Activated CD4-positive, alpha-beta T cell treated with anti-CD3 and anti-CD28 coated beads for 4 hours (primary cell): ENCODE data around the gene SNU13.
"Not testable (repeated sequence)": the region's sequence is repeated elsewhere in the genome, so short reads cannot be mapped to it uniquely, and the experiment has no call there.

Experiments used
- DNase-seq, 2 donors: peaks; one replicate each; pipeline ENCODE4 v3.0.0-alpha.2; 2020

Gene SNU13

DNA sequence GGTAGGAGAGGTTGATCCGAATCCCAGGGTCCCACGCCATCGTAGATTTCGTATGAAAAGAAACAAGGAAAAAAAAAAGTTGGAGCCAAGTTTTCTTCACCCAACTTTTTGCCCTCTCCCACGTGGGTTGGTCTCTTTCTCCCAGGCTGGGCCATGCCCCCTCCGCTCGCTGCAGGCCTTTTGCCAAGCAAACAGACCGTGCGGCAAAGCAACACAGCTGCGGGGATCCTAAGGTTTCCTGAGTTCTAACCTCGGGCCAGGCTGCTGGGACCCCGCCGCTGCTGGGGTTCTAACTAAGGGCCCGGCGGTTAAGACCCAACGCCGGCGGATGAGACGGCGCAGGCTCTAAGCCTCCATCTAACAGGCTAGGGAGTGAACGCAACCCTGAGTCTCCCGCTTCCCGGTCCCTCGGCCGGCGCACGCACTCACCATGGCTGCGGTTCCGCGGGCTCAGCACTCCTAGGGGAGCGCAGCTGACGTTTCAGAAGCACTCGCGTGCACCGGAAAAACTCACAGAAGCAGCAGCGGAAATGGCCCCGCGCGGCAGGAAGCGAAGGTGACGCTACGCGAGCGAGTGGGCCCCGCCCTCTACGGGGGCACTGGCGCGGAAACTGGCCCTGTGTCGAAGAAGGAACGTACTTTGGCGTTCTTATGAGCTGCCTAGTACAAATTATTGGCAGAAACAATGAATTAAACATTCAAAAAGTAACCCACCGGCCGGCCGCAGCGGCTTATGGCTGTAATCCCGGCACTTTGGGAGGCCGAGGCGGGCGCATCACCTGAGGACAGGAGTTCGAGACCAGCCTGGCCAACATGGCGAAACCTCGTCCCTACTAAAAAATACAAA lies at the start of gene SNU13:
Gene SNU13, minus strand, starts transcription at position 503 of the 847 bp plus-strand sequence. Its CDS starts 71 bp downstream, at position 432.
- DNase-seq = peak; percentile 90

DNA sequence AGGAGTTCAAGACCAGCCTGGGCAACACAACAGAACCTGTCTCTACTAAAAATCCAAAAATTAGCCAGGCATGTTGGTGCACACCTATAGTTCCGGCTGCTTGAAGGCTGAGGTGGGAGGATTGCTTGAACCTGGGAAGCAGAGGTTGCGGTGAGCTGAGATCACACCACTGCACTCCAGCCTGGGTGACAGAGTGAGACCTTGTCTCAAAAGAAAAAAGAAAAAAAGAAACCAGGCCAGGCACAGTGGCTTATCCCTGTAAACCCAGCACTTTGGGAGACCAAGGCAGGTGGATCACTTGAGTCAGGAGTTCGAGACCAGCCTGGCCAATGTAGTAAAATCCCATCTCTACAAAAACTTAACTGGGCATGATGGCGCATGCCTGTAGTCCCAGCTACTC lies 44.6 kb upstream of the SNU13 start:
- DNase-seq = not testable (repeated sequence)

DNA sequence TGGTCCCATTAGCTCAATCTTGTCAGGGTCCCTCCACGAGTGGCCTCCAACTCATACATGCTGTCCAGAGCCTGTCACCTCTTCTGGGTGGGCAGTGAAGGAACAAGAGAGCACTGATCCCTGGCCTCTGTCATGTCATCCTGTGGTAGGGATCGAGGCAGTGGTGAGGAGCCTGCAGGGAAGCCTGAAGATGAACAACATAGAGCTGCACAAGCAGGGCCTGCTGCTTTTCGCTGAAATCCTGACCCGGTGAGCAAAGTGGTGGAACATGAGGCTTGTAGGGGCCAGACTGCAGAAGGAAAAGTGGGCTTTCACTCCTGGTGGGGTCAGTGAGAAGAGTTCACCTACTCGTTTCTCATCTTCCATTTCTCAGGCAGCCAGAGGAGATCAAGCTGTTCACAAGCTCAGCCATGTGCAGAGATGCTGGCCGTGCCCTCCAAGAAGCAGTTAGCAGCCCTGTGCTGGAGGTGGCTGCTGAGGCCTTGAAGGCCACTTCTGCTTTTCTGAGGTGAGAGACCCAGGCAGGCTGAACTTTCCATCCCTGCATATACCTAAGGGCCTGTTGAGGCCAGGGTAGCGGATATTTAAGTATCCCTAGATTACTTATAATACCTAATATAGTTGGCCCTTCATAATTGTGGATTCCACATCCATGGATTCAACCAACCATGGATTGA lies 43.6 kb upstream of the SNU13 start:
- no peak for DNase-seq

DNA sequence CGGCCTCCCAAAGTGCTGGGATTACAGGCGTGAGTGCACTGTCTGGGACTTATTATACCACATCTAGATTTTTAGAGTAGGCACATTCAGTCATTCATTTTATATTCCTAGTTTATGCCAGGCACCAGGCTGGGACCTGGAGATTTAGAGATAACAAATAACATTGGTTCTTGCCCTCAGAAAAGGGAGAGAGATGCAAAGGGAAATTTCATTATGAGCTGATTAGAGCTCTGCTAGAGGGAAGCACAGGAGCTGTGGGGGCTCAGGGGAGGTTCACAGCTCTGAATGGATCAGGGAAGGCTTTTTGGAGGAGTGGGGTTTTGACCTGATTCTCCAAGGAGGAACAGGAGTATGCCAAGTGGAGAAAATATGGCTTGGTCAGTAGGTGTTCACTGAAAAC lies 42.9 kb upstream of the SNU13 start:
- no peak for DNase-seq

DNA sequence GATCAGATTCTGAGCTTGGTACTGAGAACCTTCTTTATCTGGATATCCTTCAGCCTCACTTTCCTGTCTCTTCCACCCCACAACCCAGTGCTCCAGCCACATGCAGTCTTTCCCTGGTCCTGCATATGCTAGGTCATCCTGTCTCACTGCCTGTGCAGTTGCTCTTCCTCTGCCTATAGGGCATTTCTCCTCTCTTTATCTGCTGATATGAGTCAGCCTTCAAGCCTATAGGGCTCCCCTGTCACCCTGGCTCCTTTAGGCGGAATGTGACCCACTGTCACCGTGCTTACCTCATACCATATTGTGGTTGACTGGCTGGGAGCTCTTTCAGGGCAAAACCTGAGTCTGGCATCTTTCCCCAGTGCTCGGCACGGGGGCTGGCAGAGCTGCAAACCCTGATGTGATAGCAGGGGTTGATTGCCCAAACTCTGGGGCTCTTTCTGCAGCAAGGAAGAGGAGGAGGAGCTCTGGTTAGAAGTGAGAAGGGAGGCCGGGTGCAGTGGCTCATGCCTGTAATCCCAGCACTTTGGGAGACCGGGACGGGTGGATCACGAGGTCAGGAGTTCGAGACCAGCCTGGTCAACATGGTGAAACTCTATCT lies 36.9 kb upstream of the SNU13 start:
- no peak for DNase-seq

DNA sequence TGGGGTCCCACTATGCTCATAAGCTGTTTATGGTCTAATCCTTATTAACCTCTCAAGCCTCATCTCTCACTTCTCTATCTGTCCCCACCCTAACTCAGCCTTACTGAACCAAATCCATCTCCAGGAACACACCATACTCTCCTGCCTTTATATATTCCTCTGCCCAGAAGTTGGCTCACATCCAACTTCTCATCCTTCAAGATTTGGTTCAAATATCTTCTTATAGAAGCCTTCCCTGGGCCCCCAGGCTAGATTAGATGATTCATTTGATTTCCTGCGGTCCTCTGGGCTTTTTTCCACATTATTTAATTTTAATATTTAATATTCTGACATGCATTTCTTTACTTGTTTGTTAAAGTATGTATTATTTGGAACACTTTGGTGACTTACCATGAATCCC lies 33.8 kb upstream of the SNU13 start:
- no peak for DNase-seq

DNA sequence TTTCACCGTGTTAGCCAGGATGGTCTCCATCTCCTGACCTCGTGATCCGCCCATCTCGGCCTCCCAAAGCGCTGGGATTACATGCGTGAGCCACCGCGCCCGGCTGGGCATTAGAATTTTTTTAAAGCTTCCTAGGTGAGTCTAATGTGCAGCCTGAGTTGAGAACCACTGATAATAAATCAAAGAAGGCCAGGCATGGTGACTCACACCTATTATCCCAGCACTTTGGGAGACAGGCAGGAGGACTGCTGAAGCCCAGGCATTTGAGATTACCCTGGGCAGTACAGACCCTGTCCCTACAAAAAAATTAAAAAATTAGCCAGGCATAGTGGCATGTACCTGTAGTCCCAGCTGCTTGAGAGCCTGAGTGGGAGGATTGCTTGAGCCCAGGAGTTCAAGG lies 24.3 kb upstream of the SNU13 start:
- no peak for DNase-seq

DNA sequence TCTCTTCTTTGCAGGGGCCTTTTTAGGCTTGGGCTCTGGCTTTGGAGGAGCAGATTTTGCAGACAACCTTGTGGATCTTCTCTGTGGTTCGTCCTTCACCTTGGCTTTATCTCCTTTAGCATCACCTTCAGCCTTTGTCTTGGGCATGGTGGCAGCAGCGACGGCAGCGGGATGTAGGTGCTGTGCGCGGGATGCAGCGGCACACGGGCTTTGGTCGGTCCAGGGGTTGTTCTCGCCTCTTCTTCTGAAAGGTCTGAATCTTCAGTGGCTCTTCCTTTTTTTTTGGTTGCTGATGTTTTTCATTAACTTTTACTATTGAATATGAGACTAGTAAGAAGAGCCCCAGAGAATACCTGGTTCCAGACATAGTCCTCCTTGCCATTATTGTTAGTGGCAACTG lies 20.7 kb upstream of the SNU13 start:
- no peak for DNase-seq

DNA sequence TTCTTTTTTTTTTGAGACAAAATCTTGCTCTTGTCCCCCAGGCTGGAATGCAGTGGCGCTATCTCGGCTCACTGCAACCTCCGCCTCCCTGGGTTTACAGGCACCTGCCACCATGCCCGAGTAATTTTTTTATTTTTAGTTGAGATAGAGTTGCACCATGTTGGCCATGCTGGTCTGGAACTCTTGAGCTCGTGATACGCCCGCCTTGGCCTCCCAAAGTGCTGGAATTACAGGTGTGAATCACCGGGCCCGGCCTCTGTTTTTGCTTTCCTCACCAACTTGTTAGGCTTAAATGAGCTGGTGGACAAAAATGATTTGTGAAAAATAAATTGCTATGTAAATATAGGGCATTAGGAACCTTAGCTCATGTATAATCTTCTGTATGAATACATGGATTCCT lies 14.1 kb upstream of the SNU13 start:
- DNase-seq = no peak

DNA sequence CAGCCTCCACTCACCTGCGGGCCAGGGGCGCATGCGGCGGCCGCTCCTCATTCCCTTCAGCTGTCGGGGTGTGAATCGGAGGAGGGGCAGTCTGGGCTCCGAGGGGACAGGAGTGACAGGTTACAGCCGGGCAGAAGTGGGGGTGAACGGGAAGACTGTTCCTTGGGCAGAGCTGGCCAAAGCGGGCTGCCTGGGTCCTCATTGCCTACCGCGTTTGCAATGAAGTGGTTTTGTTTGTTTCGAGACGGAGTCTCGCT lies 11.4 kb upstream of the SNU13 start:
- DNase-seq = no peak

DNA sequence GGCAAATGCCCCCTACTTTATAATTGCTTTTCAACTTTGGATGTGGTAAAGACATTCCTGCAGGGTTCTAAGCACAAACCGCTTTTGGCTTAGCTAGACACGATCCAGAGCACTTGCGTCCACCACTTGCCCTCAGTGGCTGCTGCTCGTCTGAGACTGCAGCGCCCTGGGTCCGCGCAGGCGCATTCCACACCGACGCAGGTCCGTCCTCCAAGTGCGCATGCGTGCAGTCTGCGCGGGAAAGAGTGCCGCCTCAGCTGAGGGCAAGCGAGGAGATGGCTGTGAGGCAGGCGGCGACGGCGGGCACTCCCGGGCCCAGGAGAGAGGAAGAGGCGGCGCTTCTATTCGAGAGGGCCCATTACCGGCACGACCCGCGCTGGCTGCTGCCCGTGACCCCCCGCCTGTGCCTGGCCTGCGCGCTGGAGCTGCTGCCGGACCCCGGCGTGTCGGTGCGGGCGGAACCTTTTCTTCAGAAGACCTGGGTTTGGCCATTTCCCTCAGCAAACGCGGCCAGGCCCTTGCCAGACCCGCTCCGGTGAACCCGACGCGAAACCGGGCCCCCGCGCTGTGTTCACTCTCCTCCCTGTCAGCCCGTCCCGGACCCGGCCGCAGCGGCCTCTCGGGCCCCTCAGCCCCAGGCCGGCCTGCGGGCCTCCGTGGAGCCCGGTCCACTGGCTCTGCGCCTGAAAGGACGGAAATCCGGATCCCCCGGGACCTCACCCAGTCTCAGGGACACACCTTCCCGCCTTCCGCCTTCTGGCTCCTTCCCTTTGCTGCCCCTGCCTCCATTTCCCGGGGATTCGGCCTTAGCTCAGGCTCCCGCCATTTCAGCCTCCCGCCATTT lies 10.8 kb upstream of the SNU13 start, which contains the start of gene MEI1:
Gene MEI1, plus strand, starts transcription at position 240 of the 844 bp plus-strand sequence. Its CDS starts 36 bp downstream, at position 276.
- peak; percentile 91 to 92 for DNase-seq

DNA sequence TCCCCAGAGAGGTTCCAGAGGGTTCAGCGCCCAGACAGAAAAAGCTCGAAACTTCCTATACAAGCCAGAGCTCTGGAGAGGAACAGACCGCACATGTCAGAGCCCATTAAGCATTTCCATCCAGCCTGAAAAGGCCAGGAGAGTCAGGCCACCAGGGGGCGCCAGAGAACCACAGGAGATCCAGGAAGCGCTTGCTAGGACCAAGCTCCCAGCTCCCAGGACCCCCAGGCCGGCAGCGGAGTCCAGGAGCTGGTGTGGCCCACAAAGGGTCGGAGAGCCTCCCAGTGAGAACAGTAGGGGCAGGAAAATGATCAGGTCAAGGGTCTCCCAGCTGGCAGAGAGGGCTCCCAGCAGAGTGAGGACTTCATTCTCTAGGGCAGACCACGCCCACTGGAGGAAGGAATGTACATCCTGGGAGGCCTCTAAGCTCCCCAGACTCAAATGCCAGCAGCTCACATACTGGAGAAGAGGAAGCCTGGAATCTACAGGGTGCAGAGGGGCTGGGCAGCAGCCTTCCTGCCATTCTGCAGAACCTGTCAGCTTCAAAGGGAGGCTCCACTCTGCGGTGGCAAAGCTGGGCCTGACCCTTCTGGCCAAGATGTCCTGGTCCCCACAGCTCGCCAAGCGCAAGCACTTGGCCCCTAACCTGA lies 8.6 kb upstream of the SNU13 start:
- peak; percentile 91 to 96 for DNase-seq

DNA sequence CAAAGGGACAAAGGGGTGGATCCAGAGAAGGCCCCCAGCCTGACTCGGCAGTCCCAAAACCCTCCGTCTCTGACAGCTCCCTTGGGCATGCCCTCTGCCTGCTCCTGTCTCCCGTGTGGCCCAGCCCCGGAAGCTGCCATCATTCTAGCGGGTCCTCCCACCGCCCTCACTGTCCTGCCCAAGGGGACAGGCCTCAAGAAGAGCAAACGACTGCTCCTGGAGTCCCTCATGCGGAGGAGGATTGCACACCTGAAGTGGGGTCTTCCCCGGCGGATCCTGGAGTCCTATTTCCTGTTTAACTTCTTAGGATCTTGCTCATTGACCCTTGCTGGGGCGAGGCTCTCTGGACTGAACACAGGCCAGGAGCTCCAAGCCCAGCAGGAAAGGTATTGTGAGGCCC lies 8.0 kb upstream of the SNU13 start:
- DNase-seq = no peak

DNA sequence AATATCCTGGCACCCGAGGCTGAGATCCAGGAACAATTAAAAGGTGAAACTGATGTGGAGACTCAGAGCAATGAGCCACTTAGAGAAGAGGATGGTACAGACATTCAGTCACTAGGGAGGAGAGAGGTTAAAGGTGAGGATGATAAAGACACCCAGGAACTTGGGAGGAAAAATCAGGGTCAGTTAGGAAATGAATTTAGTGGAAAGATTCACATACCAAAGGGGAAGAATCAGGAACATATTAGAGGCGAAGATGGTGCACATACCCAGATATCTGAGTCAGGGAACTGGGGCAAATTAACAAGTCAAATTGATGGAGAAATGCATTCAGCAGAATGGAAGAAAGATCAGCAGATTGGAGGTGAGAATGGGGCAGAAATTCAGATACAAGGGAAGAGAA lies 6.5 kb upstream of the SNU13 start:
- DNase-seq = no peak

DNA sequence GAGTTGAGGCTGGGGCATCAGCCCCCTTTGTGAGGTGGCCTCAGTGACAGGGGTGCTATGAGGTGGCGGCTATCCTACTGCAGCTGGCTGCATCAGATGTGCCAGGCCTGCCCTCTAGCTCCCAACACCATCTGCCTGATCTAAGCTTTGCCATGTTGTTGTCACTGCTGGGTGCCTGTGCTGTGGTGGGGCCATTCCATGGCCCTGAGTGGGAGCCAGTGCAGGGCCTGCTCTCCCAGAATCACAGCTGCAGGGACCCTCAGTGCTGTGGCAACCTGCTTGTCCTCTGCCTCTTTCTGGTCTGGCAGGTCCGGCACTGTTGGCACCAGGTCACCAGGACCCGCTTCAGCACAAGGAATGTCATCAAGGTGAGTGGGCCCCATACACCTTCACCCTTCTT lies 1.8 kb upstream of the SNU13 start:
- DNase-seq = no peak

DNA sequence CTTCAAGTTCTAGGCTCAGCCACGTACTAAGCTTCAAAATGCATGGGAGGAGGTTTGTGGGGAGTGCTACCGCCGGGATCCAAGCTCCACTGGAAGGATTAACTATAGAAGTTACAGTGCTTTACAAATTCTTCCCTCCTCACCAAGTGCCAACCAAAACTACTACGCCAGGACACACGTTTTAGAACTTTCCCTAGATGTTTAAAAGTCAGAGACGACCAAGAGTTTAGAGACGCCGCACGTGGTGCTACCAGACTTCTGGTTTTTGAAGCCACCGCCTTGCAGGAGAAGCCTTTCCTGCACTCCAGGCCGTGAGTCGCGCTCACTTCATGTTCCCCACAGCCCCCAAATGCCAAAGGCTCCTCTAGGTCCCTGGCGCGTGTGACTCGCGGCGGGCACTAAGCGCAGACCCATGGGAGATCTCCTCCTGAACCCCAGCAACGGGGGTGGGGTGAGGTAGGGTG lies 734 bp downstream of the SNU13 start:
- DNase-seq = no peak

DNA sequence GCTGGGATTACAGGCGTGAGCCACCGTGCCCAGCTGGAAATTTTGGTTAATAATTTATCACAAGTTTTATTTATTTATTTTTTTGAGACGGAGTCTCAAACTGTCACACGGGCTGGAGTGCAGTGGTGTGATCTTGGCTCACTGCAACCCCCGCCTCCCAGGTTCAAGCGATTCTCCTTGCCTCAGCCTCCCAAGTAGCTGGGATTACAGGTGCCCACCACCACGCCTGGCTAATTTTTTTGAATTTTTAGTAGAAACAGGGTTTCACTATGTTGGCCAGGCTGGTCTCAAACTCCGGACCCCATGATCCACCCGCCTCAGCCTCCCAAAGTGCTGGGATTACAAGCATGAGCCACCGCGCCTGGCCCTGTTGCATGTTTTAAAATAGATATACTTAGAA lies 1.8 kb downstream of the SNU13 start:
- not testable (repeated sequence) for DNase-seq

DNA sequence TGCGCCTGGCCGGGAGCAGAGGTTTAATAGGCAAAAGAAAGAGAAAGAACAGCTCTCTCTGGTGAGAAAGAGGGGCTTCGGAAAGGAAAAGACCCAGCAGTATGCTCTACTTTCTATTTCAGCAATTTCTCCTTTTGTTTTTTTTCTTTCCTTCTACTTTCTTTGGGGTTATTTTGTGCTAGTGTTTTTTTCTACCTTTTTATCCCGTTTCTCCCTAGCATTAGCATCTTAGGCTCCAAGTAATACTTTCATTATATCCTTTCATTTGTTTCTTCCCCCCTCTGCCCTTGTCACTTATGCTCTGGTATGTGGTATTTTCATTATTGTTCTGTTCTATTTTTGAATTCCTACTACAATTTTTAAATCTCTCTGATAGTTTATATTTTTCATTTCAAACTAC lies 4.5 kb downstream of the SNU13 start:
- no peak for DNase-seq

DNA sequence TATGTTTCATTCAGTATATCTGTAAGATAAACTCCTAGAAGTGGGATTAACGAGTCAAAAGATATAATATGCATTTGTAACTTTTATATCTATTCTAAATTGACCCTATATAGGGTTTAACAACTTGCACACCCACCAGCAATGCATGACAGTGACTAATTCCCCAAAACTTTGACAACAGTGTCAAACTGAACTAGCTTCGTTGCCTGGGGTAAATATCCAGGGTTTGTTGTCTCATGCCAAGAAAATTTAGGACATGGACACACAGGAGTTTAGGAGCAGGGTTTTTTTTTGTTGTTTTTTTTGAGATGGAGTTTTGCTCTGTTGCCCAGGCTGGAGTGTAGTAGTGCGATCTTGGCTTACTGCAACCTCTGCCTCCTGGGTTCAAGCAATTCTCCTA lies 5.1 kb downstream of the SNU13 start:
- no peak for DNase-seq

DNA sequence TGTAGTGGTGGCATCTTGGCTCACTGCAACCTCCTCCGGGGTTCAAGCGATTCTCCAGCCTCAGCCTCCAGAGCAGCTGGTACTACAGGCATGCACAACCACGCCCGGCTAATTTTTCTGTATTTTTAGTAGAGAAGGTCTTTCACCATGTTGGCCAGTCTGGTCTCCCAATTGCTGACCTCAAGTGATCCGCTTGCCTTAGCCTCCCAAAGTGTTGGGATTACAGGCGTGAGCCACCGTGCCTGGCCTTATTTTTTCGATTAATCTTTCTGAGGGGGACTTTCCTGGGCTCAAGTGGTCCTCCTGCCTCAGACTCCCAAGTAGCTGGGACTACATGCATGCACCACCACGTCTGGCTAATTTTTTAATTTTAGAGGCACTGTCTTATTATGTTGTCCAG lies 5.6 kb downstream of the SNU13 start:
- no peak for DNase-seq

DNA sequence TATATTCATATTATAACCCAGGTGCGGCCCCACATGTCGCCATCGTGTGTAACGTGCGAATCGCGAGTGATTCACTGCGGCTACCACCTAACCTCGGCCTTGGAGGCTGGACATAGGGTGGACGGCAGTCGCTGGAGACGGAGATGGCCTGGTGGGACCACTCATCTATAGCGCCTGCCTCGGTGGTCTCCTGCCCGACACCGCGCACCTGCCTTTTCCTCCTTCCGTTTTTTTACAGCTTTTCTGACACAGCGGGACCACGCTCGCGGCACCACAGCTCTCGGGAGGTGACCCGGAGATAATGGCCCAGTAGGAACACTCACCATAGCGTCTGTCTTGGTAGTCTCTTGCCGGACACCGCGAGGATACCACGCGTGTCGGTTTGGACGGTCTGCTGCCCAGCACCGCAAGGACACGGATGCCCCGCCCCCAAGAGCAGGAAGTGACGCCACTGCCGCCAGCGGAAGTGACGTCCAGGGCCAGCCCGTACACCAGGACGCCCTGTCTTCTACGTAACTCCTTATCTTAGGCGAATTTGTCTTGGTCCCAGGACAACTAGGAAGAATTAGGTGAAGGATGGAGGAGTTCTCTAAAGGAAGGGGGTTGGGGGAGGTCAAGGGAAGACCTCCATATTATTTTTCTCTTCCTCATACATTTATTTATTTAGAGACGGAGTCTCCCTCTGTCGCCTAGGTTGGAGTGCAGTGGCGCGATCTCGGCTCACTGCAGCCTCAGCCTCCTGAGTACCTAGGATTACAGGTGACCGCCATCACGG lies 6.4 kb downstream of the SNU13 start:
- peak; percentile 76 to 82 for DNase-seq

DNA sequence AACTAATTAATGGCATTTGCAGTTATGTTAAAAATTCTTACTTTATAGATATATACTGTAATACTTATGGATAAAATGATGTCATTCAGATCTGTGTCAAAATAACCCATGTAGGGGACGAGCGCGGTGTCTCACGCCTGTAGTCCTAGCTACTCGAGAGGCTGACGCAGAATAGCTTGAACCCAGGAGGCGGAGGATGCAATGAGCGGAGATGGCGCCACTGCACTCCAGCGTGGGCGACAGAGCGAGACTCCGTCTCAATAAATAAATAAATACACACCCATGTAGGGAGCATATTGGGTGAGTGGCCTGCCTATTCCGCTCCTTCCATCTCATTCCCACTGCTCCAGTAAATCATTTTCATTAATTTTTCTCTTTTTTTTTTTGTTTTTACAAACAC lies 7.1 kb downstream of the SNU13 start:
- peak; percentile 26 to 34 for DNase-seq
